Skin epidermis (tissue), 12 donors: Measurements from ENCODE around the gene CUL9.

ENCODE experiments used
- H3K27ac ChIP-seq, 21 experiments: fragments of 200-600 bp; sonication (generic) in 11 of 21; one replicate each; pipeline ENCODE4 v1.5.0; 2020; ENCODE audit warnings: mild to moderate bottlenecking in 3 of 21, inconsistent platforms in 2 of 21, moderate library complexity in 2 of 21
- H3K4me3 ChIP-seq, 7 experiments: fragments of 200-600 bp; sonication (generic) in 2 of 7; one replicate each; pipeline ENCODE4 v1.5.0; 2020; ENCODE audit warnings: inconsistent platforms in 2 of 7, mild to moderate bottlenecking in 2 of 7, moderate library complexity in 1 of 7

CUL9 gene

DNA sequence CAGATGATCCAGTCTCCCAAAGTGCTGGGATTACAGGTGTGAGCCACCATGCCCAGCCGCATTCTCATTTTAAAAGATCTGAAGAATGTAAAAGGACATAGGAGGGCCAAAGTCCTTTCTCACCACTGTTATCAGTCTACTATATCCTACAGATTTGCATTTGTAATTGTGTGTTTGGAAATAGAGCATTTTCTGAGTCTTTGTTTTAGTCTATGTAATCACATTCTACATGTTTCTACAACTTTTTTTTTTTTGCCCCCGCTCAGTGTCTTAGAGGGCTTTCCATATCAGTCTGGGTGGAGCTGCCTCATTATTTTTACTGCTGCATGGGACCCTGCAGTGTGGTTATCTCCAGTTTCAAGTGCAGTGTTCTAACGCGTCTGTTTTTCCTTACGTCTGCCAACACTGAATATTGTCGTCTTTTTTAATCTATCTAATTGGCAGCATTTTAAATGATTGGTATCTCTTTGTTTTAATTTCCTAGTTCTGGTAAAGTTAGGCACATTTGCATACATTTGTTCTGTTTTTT lies 7.8 kb downstream of the CUL9 start:
- no peak overlapping the region for H3K27ac ChIP-seq
- H3K4me3 ChIP-seq, result no peak overlapping the region

- Histone ChIP-seq H3K4me3 (no peak overlapping the region), H3K27ac (no peak overlapping the region)
Observed at GRCh38 chr6:43192911-43193310, 10.9 kb downstream of the CUL9 start.

- no peak overlapping the region for H3K4me3 ChIP-seq
- H3K27ac ChIP-seq, result no peak overlapping the region
Observed at GRCh38 chr6:43193929-43194328, 11.9 kb downstream of the CUL9 start.

- no peak overlapping the region for H3K4me3 ChIP-seq
- no peak overlapping the region for H3K27ac ChIP-seq
Observed at GRCh38 chr6:43196337-43196736, 14.3 kb downstream of the CUL9 start.

GRCh38 chr6:43199912-43200311 lies 17.9 kb downstream of the CUL9 start:
- Histone ChIP-seq H3K4me3 (no peak overlapping the region), H3K27ac (no peak overlapping the region)

GRCh38 chr6:43200541-43200940 lies 18.5 kb downstream of the CUL9 start:
- H3K4me3 ChIP-seq, result no peak overlapping the region
- no peak overlapping the region for H3K27ac ChIP-seq

GRCh38 chr6:43202451-43202850 lies 20.5 kb downstream of the CUL9 start:
- Histone ChIP-seq H3K27ac (no peak overlapping the region), H3K4me3 (no peak overlapping the region)

DNA sequence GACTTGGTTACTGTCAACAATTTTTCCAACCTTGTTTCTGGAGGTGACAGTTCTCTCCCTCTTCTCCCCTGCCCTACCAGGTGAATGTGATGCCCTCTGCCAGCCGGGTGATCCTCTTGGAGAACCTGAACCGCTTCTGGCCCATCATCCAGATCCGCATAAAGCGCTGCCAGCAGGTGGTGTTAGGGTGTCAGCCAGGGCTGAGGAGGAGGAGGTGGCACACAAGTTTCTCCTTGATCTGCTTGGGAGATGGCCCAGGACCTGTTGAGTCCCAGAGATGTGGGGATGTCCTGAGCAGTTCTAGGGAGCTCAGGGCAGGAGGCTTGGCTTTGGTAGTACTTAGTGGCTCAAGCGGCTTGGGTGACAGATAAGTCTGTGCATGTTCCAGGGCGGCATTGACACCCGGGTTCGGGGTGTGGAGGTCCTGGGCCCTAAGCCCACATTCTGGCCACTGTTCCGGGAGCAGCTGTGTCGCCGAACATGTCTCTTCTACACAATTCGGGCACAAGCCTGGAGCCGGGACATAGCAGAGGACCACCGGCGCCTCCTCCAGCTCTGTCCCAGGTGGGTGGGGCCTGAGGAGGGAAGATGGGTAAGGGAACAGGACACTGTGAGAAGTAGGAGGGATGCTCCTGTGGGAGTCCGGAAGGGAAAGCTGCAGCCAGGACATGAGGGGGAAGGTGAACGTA lies 21.2 kb downstream of the CUL9 start:
- H3K27ac ChIP-seq, result no peak overlapping the region
- no peak overlapping the region for H3K4me3 ChIP-seq

DNA sequence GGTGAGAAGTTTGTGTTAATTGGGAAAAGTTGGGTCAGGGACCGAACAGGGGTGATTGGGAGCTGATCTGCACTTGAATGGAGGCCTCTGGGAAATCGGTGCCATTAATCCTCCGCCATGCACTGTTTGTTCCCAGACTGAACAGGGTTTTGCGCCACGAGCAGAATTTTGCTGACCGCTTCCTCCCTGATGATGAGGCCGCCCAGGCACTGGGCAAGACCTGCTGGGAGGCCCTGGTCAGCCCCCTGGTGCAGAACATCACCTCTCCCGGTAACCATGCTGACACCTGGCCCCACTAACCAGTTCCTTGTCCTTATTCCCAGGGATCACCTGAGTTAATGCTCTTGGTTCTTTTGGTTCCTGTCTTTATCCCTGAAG lies 21.7 kb downstream of the CUL9 start:
- no peak overlapping the region for H3K4me3 ChIP-seq
- H3K27ac ChIP-seq, result no peak overlapping the region

DNA sequence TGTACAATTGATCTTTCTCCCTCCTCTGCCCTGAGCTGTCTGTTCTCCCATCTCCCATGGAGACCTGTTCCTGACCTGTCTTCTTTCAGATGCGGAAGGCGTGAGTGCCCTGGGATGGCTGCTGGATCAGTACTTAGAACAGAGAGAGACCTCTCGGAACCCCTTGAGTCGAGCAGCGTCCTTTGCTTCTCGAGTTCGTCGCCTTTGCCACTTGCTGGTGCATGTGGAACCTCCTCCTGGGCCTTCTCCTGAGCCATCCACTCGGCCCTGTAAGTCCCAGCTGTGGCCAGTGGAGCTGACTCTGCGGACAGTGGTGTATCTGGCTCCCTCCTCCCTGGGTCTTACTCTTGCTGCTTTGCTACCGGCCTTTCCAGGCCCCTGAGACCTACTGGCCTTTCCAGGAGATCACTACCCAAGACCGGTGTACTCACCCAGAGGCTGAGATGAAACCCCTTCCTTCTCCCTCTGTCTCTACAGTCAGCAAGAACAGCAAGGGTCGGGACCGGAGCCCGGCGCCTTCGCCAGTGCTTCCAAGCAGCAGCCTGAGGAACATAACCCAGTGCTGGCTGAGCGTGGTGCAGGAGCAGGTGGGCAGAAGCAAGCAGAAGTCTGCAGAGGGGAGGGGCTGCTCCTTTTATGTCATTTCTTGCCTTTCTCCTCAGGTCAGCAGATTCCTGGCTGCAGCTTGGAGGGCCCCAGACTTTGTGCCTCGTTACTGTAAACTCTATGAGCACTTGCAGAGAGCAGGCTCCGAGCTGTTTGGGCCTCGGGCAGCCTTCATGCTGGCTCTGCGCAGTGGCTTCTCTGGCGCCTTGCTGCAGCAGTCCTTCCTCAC lies 22.5 kb downstream of the CUL9 start:
- Histone ChIP-seq H3K4me3 (no peak overlapping the region), H3K27ac (no peak overlapping the region)

DNA sequence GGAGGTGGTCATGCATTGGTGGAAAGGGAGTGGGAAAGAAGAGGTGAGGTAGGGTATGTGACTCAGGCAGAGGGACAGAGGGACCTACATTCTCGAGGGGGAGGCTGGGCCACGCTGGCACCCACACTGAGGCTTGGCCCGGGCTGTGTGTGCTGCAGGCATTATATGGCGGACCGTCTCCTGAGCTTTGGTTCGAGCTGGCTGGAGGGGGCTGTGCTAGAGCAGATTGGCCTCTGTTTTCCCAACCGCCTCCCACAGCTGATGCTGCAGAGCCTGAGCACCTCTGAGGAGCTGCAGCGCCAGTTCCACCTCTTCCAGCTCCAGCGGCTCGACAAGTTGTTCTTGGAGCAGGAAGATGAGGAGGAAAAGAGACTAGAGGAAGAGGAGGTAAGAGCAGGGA lies 23.9 kb downstream of the CUL9 start:
- no peak overlapping the region for H3K4me3 ChIP-seq
- no peak overlapping the region for H3K27ac ChIP-seq

DNA sequence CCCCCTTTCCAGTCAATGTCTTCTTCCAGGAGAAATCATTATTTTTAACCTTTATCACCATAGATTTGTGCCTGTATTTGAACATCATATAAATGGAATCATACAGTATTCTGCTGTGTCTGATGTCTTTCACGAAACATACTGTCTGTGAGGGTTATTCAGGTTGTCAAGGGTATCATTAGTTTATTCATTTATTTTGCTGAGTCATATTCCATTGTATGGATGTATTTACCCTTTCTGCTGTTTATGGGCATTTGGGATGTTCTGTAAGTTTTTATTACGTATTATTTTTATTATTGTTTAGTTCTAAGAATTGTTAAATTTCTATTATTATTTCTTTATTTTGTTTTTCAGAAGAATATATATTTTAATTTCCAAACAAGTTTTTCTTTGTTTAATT lies 25.3 kb downstream of the CUL9 start:
- Histone ChIP-seq H3K27ac (no peak overlapping the region), H3K4me3 (no peak overlapping the region)

GRCh38 chr6:43211955-43212354 lies 30.0 kb downstream of the CUL9 start:
- no peak overlapping the region for H3K27ac ChIP-seq
- H3K4me3 ChIP-seq, result no peak overlapping the region

DNA sequence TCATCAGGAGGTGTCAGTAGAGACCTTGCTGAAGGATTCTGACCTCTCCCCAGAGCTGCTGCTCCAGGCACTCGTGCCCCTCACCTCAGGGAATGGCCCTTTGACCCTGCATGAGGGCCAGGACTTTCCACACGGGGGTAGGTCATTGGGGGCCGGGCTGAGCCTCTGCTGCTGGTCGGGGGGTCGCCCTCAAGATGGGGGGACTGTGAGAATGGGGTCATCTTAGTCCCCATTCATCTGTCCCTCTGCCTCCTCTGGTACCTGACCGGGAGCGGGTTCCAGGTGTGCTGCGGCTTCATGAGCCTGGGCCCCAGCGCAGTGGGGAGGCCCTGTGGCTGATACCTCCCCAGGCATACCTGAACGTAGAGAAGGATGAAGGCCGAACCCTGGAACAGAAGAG lies 31.4 kb downstream of the CUL9 start:
- Histone ChIP-seq H3K27ac (no peak overlapping the region), H3K4me3 (no peak overlapping the region)

DNA sequence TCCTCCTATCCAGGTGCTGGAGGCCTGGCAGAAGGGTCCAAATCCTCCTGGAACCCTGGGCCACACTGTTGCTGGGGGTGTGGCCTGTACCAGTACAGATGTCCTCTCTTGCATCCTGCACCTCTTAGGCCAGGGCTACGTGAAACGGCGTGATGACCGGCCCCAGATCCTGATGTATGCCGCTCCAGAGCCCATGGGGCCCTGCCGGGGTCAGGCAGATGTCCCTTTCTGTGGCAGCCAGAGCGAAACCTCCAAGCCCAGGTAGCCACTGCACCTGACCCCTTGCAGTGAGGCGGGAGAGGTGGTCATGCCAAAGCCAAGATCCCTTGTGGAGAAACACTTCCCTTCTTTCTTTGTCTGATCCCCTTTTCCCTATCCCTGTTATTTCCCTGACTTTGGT lies 33.1 kb downstream of the CUL9 start:
- H3K27ac ChIP-seq, result no peak overlapping the region
- no peak overlapping the region for H3K4me3 ChIP-seq

GRCh38 chr6:43216200-43216599 lies 34.2 kb downstream of the CUL9 start:
- Histone ChIP-seq H3K4me3 (no peak overlapping the region), H3K27ac (no peak overlapping the region)

GRCh38 chr6:43217351-43217750 lies 35.4 kb downstream of the CUL9 start:
- Histone ChIP-seq H3K27ac (no peak overlapping the region), H3K4me3 (no peak overlapping the region)

GRCh38 chr6:43219119-43219518 lies 37.1 kb downstream of the CUL9 start:
- Histone ChIP-seq H3K4me3 (no peak overlapping the region), H3K27ac (no peak overlapping the region)

DNA sequence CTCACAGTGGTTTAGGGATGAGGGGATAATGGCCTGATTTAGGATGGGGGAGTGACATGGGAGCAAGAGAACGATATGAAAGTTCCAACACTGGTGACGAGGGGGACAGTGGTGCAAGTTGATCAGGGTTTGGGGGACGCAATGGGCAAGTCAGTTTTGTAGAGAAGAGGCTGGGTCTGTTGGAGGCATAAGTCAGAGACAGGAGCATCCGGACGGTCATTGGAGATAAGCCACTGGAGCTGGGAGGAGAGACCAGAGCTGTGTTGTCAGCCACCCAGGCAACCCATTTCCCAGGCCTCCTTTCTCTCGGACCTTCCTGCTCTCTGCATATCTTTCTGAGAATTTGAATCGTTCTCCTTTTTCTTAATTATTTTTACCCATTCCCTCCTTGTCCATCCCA lies 37.8 kb downstream of the CUL9 start:
- Histone ChIP-seq H3K27ac (no peak overlapping the region), H3K4me3 (no peak overlapping the region)

- Histone ChIP-seq H3K4me3 (no peak overlapping the region), H3K27ac (no peak overlapping the region)
Observed at GRCh38 chr6:43220439-43220951, 38.5 kb downstream of the CUL9 start.
